Tibial artery (tissue), 4 donors: ENCODE data around the gene URB2.

ENCODE experiments used
- DNase-seq, 2 donors: peaks; one replicate each; pipeline ENCODE4 v3.0.0-alpha.2; 2019
- H3K27ac ChIP-seq, 2 donors: fragments of 200-600 bp; sonication (generic) in 1 of 2; 1 replicate in 1 of 2; 2 replicates in 1 of 2; pipeline ENCODE4 v1.5.1; 2018 to 2019; ENCODE audit warnings: mild to moderate bottlenecking in 1 of 2
- H3K27me3 ChIP-seq, 2 donors: fragments of 200-600 bp; sonication (generic) in 1 of 2; one replicate each; pipeline versions ENCODE4 v1.5.1 to v1.6.0; 2016 to 2019
- H3K36me3 ChIP-seq, 3 donors: fragments of 200-600 bp; sonication (generic) in 2 of 3; one replicate each; pipeline ENCODE4 v1.5.1; 2016 to 2019; ENCODE audit warnings: mild to moderate bottlenecking in 2 of 3
- H3K4me1 ChIP-seq, 4 donors: fragments of 200-600 bp; sonication (generic) in 2 of 4; 1 replicate in 3 of 4; 2 replicates in 1 of 4; pipeline ENCODE4 v1.5.1; 2016 to 2019
- H3K4me3 ChIP-seq, 2 donors: fragments of 200-600 bp; sonication (generic) in 1 of 2; 1 replicate in 1 of 2; 2 replicates in 1 of 2; pipeline ENCODE4 v1.5.1; 2018 to 2019; ENCODE audit warnings: mild to moderate bottlenecking in 2 of 2
- H3K9me3 ChIP-seq, 3 donors: fragments of 200-600 bp; sonication (generic) in 1 of 3; one replicate each; pipeline ENCODE4 v1.5.1; 2016 to 2019
- intact Hi-C: fragments of 100-400 bp; cut with DNase I; formaldehyde crosslinking; loops from one replicate; pipeline ENCODE4 v1.15.0; 2023; ENCODE audit warnings: low total_unique reads
- TF ChIP-seq, protein P1 (sequence below), 2 experiments: fragments of 200-600 bp in 1 of 2; fragments of 450-650 bp in 1 of 2; IDR thresholded peaks; one replicate each; pipeline ENCODE4 v1.5.1; 2017 to 2019; ENCODE audit warnings: antibody characterized with exemption in 2 of 2, mild to moderate bottlenecking in 1 of 2, moderate library complexity in 1 of 2

Gene URB2

DNA sequence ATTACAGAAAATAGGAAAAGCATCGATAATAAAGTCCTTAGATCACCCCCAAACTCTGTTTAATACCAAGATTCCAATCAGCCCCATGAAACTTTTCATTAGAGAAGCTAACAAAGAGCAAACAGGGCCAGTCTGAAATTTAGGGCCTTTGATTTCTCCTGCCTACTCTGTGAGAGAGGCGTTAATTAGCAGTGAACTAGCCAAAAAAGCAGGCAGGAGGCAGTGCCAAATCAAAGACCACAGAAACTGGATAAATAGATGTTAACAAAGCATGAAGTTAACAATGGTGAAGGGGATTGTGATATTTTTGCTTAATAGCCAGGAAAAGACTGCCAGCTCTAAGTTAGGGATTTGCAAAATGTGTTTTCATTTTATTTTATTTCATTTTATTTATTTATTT is 11.3 kb upstream of the URB2 start:
- Histone ChIP-seq H3K4me3 (no peak overlapping the region), H3K4me1 (peaks cover 0 to 41% (median 2%) of the 10 kb centered on the region in 4 donors), H3K27me3 (no peaks in the 10 kb centered on the region), H3K36me3 (peaks cover 32 to 46% (median 42%) of the 10 kb centered on the region in 3 donors), H3K9me3 (no peaks in the 10 kb centered on the region), H3K27ac (no peak overlapping the region)
- no peak for DNase-seq
- intact Hi-C loops: no loop called here
- TF ChIP-seq, protein P1, sequence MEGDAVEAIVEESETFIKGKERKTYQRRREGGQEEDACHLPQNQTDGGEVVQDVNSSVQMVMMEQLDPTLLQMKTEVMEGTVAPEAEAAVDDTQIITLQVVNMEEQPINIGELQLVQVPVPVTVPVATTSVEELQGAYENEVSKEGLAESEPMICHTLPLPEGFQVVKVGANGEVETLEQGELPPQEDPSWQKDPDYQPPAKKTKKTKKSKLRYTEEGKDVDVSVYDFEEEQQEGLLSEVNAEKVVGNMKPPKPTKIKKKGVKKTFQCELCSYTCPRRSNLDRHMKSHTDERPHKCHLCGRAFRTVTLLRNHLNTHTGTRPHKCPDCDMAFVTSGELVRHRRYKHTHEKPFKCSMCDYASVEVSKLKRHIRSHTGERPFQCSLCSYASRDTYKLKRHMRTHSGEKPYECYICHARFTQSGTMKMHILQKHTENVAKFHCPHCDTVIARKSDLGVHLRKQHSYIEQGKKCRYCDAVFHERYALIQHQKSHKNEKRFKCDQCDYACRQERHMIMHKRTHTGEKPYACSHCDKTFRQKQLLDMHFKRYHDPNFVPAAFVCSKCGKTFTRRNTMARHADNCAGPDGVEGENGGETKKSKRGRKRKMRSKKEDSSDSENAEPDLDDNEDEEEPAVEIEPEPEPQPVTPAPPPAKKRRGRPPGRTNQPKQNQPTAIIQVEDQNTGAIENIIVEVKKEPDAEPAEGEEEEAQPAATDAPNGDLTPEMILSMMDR (IDR thresholded peaks at IDR 0.05): no peak

DNA sequence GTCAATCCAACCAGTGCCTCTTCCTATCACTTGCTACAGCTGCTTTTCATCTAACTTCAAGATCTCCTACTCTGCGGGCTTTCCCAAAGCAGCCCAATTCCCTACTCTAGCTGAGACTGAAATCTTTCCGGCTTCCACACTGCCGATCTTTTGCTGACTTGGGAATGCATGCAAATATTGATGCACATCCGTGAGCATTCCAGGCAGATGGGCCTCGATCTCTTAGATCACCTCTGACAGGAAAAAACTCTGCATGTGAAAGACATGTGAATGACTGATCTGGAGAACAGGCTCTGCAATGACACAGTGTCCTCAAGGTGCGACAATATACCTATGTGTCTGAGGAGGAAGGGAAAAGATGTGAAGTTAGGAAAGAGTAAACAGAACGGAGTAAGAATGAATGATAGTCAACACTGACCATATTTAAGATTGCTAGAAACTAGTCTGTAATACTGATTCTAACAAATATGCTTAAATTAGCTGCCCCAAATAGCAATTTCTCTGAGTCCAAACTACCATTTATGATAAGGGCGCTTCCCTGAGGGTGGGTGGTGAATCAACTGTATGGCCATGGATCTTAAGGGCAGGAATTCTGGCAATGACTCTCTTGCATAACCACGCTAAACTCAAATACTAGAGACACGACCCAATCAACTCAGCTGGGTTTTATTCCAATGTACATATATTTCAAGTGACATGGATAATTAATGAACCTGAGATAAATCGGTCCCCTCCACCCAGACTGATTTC is 8.5 kb upstream of the URB2 start:
- Histone ChIP-seq H3K36me3 (peaks cover 4 to 18% (median 16%) of the 10 kb centered on the region in 3 donors), H3K27me3 (no peaks in the 10 kb centered on the region), H3K27ac (no peak overlapping the region), H3K9me3 (no peaks in the 10 kb centered on the region), H3K4me1 (peaks cover 0 to 69% (median 9%) of the 10 kb centered on the region in 4 donors), H3K4me3 (no peak overlapping the region)
- intact Hi-C loops: no loop called here
- TF ChIP-seq, protein P1 (IDR thresholded peaks at IDR 0.05): no peak
- DNase-seq: no peak

DNA sequence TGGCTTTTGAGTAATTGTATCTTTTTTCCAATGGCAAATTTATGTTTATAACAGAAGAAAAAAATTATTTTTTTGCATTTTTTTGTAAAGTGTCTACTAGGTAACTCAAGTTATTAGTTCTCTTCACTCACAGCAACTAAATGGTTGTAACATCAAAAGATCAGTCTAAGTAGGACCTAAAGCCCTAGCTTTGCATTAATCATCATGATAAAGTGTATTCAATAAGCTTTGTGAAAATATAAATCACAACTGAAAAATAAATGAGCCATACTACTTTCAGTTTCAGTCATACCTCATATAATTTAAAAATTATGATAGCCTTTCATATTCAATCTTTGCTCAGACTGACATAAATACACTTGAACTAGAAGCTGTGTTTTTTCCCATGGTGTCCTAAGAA is 7.0 kb upstream of the URB2 start:
- Histone ChIP-seq H3K36me3 (peaks cover 0 to 3% (median 1%) of the 10 kb centered on the region in 3 donors), H3K4me1 (peaks cover 0 to 80% (median 23%) of the 10 kb centered on the region in 4 donors), H3K9me3 (no peaks in the 10 kb centered on the region), H3K27me3 (no peaks in the 10 kb centered on the region), H3K4me3 (no peak overlapping the region), H3K27ac (no peak overlapping the region)
- intact Hi-C loops: no loop called here
- TF ChIP-seq, protein P1 (IDR thresholded peaks at IDR 0.05): no peak
- no peak for DNase-seq

DNA sequence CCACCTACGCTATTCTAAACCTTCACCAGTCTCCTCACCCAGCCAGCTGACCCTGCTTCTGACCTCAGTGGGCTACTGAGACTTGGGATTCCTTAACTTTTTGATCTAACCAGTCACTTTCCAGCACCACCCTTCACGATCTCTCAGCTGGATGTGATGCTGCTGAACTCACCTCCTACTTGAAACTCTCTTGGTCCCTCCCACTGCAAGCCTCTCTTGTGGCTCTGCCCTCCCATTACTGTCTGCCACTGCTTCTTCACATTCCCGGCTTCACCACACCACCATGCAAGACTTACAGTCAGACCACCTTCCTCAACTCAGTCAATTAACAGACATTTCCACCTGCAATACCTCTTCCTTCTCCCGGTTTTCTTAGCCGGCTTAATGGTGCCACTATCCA is 6.4 kb upstream of the URB2 start:
- Histone ChIP-seq H3K4me1 (peaks cover 0 to 83% (median 28%) of the 10 kb centered on the region in 4 donors), H3K27ac (no peak overlapping the region)
- intact Hi-C loops: no loop called here

DNA sequence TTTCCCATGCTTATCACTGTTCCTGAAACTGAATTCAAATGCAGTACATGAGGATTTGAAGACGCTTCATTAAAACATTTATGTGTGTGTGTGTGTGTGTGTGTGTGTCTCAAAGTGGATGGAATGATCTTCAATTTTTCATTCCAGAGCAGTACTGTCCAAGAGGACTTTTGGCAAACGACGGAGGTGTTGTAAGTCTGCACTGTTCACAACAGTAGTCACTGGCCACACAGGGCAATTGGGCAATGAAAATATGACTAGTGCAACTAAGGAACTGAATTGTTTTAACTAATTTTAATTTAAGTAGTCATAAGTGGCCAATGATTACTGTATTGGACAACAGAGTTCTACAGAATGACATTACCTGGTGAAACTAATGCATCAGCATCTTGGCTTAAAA is 5.2 kb upstream of the URB2 start:
- no peaks in the 10 kb centered on the region for H3K9me3 ChIP-seq
- peaks cover 0 to 81% (median 31%) of the 10 kb centered on the region in 4 donors for H3K4me1 ChIP-seq
- H3K4me3 ChIP-seq: no peak overlapping the region

More for the DNA sequence above, 6.4 kb upstream of the URB2 start:
- Histone ChIP-seq H3K27me3 (no peaks in the 10 kb centered on the region), H3K4me3 (no peak overlapping the region), H3K9me3 (no peaks in the 10 kb centered on the region), H3K36me3 (no peaks in the 10 kb centered on the region)
- TF ChIP-seq, protein P1 (IDR thresholded peaks at IDR 0.05): no peak
- DNase-seq: no peak

More for the DNA sequence above, 5.2 kb upstream of the URB2 start:
- no peaks in the 10 kb centered on the region for H3K27me3 ChIP-seq
- H3K27ac ChIP-seq: peak overlapping the region in 1 of 2 donors; percentile 34
- DNase-seq: peak in 1 of 2 donors; percentile 67
- TF ChIP-seq, protein P1 (IDR thresholded peaks at IDR 0.05): no peak
- intact Hi-C loops: no loop called here
- no peaks in the 10 kb centered on the region for H3K36me3 ChIP-seq
